Epithelial cell of umbilical artery (primary cell): ENCODE results near the gene EFCAB7. TPM values are rescaled to one million over a fixed set of nuclear protein-coding genes. Genes with fewer than 3 reads are reported as not detected.

ENCODE experiments used
- total RNA-seq: library from RNA; depleted of rRNA; stranded (reverse); fragments of >200 nt; gene quantifications from 2 replicates; pipeline ENCODE4 v1.2.3, GENCODE V29; 2014

EFCAB7 gene
- 3.6 and 5.6 TPM in 2 replicates for total RNA-seq

GRCh38 chr1:63522891-63523728, at the start of gene EFCAB7, which contains the start of gene ITGB3BP:
Gene EFCAB7, plus strand, starts transcription at chr1:63523525. Its CDS starts 2,048 bp downstream, at chr1:63525573.
Gene ITGB3BP, minus strand, starts transcription at chr1:63523225. Its CDS starts 92 bp downstream, at chr1:63523133.

GRCh38 chr1:63593303-63593885, 70.1 kb downstream of the EFCAB7 start, which contains the start of gene PGM1:
Gene PGM1, plus strand, starts transcription at chr1:63593411. Its CDS starts 78 bp downstream, at chr1:63593489.

Other genes with a start within 250 kb of the EFCAB7 start
- gene FOXD3, start 201.0 kb upstream of the EFCAB7 start, total RNA-seq, result not detected in 2 replicates
- 12.3 and 22.5 TPM in 2 replicates for gene ALG6, start 155.9 kb upstream of the EFCAB7 start, total RNA-seq
- 27.6 and 29.0 TPM in 2 replicates for gene ITGB3BP, start 300 bp upstream of the EFCAB7 start, total RNA-seq
- 30.5 and 39.2 TPM in 2 replicates for gene PGM1, start 69.9 kb downstream of the EFCAB7 start, total RNA-seq